OCI-LY3 (cell line): ENCODE measurements around the gene CCDC34.

Experiments
- EZH2phosphoT487 ChIP-seq: fragments of 200-600 bp; shearing (Covaris generic); IDR thresholded peaks from 2 replicates; pipeline ENCODE4 v1.6.1; 2018; ENCODE audit warnings: antibody characterized with exemption, mixed run types, low read depth
- TF ChIP-seq, protein P1 (sequence below): fragments of 200-600, 300-600 bp; sonication (generic); IDR thresholded peaks from 2 replicates; pipeline ENCODE4 v1.5.1; 2014; ENCODE audit warnings: antibody characterized with exemption, low read length, low read depth

DNA sequence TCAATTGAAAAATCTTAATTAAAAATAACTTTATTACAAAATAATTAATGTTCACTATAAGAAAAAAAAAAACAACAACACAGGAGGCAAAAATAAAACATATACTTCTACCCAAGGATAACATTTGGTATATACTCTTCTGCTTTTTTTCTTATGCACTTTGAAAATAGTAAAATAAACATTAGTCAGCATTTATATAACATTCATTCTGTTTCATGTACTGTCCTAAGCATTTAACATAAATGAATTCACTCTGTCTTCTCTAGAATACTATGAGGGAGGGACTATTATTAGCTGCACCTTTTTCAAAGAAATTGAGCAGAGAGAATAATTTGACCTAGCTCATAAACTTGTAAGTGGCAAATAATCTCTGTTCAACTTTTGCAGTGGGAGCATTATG lies 48.3 kb upstream of the CCDC34 start:
- TF ChIP-seq, protein P1, sequence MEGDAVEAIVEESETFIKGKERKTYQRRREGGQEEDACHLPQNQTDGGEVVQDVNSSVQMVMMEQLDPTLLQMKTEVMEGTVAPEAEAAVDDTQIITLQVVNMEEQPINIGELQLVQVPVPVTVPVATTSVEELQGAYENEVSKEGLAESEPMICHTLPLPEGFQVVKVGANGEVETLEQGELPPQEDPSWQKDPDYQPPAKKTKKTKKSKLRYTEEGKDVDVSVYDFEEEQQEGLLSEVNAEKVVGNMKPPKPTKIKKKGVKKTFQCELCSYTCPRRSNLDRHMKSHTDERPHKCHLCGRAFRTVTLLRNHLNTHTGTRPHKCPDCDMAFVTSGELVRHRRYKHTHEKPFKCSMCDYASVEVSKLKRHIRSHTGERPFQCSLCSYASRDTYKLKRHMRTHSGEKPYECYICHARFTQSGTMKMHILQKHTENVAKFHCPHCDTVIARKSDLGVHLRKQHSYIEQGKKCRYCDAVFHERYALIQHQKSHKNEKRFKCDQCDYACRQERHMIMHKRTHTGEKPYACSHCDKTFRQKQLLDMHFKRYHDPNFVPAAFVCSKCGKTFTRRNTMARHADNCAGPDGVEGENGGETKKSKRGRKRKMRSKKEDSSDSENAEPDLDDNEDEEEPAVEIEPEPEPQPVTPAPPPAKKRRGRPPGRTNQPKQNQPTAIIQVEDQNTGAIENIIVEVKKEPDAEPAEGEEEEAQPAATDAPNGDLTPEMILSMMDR: no peak
- no peak for TF ChIP-seq EZH2phosphoT487
